A549 (cell line): ENCODE measurements around the gene ARHGAP20.

Experiments used
- CEBPB ChIP-seq, 2 experiments: fragments of >200 bp in 1 of 2; sonication (Bioruptor Twin) in 1 of 2; formaldehyde crosslinking in 1 of 2; IDR thresholded peaks; 2 replicates each; pipeline ENCODE4 v1.6.1; 2012 to 2016
- HDAC2 ChIP-seq: fragments of 200-600 bp; sonication (generic); IDR thresholded peaks from 2 replicates; pipeline ENCODE4 v1.6.1; 2016
- HEYL ChIP-seq: fragments of 250-450 bp; sonication (Bioruptor Pico); IDR thresholded peaks from 2 replicates; pipeline ENCODE4 v1.8.0; 2021; ENCODE audit warnings: mild to moderate bottlenecking, moderate library complexity
- JUN ChIP-seq, 2 experiments: fragments of >200 bp; sonication (Bioruptor Twin); formaldehyde crosslinking; IDR thresholded peaks; 2 replicates in 1 of 2; 3 replicates in 1 of 2; pipeline ENCODE4 v1.6.1; 2016 to 2017
- MAZ ChIP-seq: fragments of 150-350 bp; IDR thresholded peaks from 2 replicates; pipeline ENCODE4 v1.6.1; 2014; ENCODE audit warnings: antibody characterized with exemption, low read depth, low read length, borderline replicate concordance
- PHF8 ChIP-seq: fragments of 200-600 bp; sonication (generic); IDR thresholded peaks from 2 replicates; pipeline ENCODE4 v1.6.1; 2016; ENCODE audit warnings: low read depth, mild to moderate bottlenecking, antibody characterized with exemption, moderate library complexity, borderline replicate concordance
- RAD21 ChIP-seq, 2 experiments: fragments of >200 bp in 1 of 2; sonication (Bioruptor Twin) in 1 of 2; formaldehyde crosslinking in 1 of 2; IDR thresholded peaks in 1 of 2; conservative IDR thresholded peaks in 1 of 2; 2 replicates in 1 of 2; 3 replicates in 1 of 2; pipeline ENCODE4 v1.6.1; 2012 to 2018; ENCODE audit warnings: inconsistent platforms in 1 of 2
- RCOR1 ChIP-seq: fragments of 150-350 bp; IDR thresholded peaks from 2 replicates; pipeline ENCODE4 v1.6.1; 2014; ENCODE audit warnings: antibody characterized with exemption, low read length, low read depth
- RNF2 ChIP-seq: fragments of 200-600 bp; sonication (generic); IDR thresholded peaks from 2 replicates; pipeline ENCODE4 v1.6.1; 2016; ENCODE audit warnings: low read depth, mild to moderate bottlenecking, antibody characterized with exemption, moderate library complexity, borderline replicate concordance
- TF ChIP-seq, protein P1 (sequence below): fragments of >200 bp; sonication (Bioruptor Twin); formaldehyde crosslinking; IDR thresholded peaks from 3 replicates; pipeline ENCODE4 v1.5.1; 2016
- TF ChIP-seq, protein P2 (sequence below): fragments of >200 bp; sonication (Bioruptor Twin); formaldehyde crosslinking; IDR thresholded peaks from 3 replicates; pipeline ENCODE4 v1.6.1; 2016

DNA sequence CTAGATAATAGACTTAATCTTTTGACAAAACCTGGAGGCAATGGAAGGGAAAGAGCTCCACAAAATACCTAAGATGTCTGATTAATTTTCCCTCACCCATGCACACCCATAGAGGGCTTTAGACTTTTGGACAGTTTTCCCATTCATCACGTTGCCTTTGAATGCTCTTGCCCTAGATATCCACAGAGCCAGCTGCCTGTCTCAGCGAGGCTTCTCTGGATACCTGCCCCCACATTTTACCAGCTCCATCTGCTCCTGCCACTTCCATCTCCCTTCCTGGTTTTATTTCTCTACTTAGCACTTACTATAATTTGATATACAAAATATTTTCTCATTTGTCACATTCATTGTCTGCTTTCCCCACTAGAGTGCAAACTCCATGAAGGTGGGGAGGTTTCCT, 145.7 kb downstream of the ARHGAP20 start:
- TF ChIP-seq RAD21 (conservative IDR thresholded peaks at IDR 0.05 in 1 of 2, IDR thresholded peaks at IDR 0.05 in 1 of 2) (no peak), HEYL (no peak), RCOR1 (no peak), CEBPB (IDR thresholded peaks at IDR 0.05) (no peak), RNF2 (no peak), PHF8 (no peak), MAZ (no peak), JUN (IDR thresholded peaks at IDR 0.05) (no peak), HDAC2 (no peak)
- TF ChIP-seq, protein P1, sequence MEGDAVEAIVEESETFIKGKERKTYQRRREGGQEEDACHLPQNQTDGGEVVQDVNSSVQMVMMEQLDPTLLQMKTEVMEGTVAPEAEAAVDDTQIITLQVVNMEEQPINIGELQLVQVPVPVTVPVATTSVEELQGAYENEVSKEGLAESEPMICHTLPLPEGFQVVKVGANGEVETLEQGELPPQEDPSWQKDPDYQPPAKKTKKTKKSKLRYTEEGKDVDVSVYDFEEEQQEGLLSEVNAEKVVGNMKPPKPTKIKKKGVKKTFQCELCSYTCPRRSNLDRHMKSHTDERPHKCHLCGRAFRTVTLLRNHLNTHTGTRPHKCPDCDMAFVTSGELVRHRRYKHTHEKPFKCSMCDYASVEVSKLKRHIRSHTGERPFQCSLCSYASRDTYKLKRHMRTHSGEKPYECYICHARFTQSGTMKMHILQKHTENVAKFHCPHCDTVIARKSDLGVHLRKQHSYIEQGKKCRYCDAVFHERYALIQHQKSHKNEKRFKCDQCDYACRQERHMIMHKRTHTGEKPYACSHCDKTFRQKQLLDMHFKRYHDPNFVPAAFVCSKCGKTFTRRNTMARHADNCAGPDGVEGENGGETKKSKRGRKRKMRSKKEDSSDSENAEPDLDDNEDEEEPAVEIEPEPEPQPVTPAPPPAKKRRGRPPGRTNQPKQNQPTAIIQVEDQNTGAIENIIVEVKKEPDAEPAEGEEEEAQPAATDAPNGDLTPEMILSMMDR: no peak
- TF ChIP-seq, protein P2, sequence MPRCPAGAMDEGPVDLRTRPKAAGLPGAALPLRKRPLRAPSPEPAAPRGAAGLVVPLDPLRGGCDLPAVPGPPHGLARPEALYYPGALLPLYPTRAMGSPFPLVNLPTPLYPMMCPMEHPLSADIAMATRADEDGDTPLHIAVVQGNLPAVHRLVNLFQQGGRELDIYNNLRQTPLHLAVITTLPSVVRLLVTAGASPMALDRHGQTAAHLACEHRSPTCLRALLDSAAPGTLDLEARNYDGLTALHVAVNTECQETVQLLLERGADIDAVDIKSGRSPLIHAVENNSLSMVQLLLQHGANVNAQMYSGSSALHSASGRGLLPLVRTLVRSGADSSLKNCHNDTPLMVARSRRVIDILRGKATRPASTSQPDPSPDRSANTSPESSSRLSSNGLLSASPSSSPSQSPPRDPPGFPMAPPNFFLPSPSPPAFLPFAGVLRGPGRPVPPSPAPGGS: no peak
